ENCODE measurements around the gene MAST4.
A peak's percentile ranks its signal among the peaks of the same experiment; 100 is the strongest.

Gene MAST4

GRCh38 chr5:66769839-66770617 is 173.8 kb downstream of the MAST4 start:
- no peak overlapping the region for H3K27ac ChIP-seq
- TF ChIP-seq CTCF (conservative IDR thresholded peaks at IDR 0.05), result peak; percentile 54

GRCh38 chr5:66777868-66778267 is 181.7 kb downstream of the MAST4 start:
- TF ChIP-seq CTCF (conservative IDR thresholded peaks at IDR 0.05), result no peak
- H3K27ac ChIP-seq, result no peak overlapping the region

- no peak overlapping the region for H3K27ac ChIP-seq
These were observed 183.3 kb downstream of the MAST4 start for GRCh38 chr5:66779528-66779927.

GRCh38 chr5:66788556-66788955 is 192.4 kb downstream of the MAST4 start:
- no peak for TF ChIP-seq CTCF (conservative IDR thresholded peaks at IDR 0.05)
- H3K27ac ChIP-seq, result no peak overlapping the region

More at GRCh38 chr5:66779528-66779927, 183.3 kb downstream of the MAST4 start:
- TF ChIP-seq CTCF (conservative IDR thresholded peaks at IDR 0.05), result no peak

GRCh38 chr5:66789434-66789833 is 193.2 kb downstream of the MAST4 start:
- no peak overlapping the region for H3K27ac ChIP-seq
- no peak for TF ChIP-seq CTCF (conservative IDR thresholded peaks at IDR 0.05)

GRCh38 chr5:66793049-66793448 is 196.9 kb downstream of the MAST4 start:
- H3K27ac ChIP-seq, result no peak overlapping the region
- TF ChIP-seq CTCF (conservative IDR thresholded peaks at IDR 0.05), result no peak

- H3K27ac ChIP-seq, result no peak overlapping the region
- TF ChIP-seq CTCF (conservative IDR thresholded peaks at IDR 0.05), result no peak
These were observed 199.5 kb downstream of the MAST4 start for GRCh38 chr5:66795682-66796081.
